HepG2 (cell line): ENCODE results near the gene PPFIA2.

Experiments
- ARNTL ChIP-seq: sonication (generic); formaldehyde crosslinking; IDR thresholded peaks from 2 replicates; pipeline ENCODE4 v1.4.0; 2020; ENCODE audit warnings: mild to moderate bottlenecking, missing genetic modification reagents
- CTCF ChIP-seq: sonication (generic); formaldehyde crosslinking; IDR thresholded peaks from 2 replicates; pipeline ENCODE4 v1.5.0; 2020; ENCODE audit warnings: mild to moderate bottlenecking, missing genetic modification reagents, moderate library complexity
- EZH2 ChIP-seq: conservative IDR thresholded peaks from 2 replicates; pipeline ENCODE4 v1.6.1; 2012; ENCODE audit warnings: mild to moderate bottlenecking, low read depth, low read length, moderate library complexity
- KLF12 ChIP-seq: sonication (generic); formaldehyde crosslinking; IDR thresholded peaks from 2 replicates; pipeline ENCODE4 v1.4.0; 2020; ENCODE audit warnings: missing genetic modification reagents, borderline replicate concordance
- MYNN ChIP-seq: sonication (generic); formaldehyde crosslinking; IDR thresholded peaks from 2 replicates; pipeline ENCODE4 v1.4.0; 2020; ENCODE audit warnings: mild to moderate bottlenecking, low read depth, missing genetic modification reagents
- PHF8 ChIP-seq: sonication (generic); formaldehyde crosslinking; IDR thresholded peaks from 2 replicates; pipeline ENCODE4 v1.5.0; 2020; ENCODE audit warnings: missing genetic modification reagents
- POLR2AphosphoS5 ChIP-seq: IDR thresholded peaks from 2 replicates; pipeline ENCODE4 v1.6.1; 2012; ENCODE audit warnings: low read depth, low read length
- RFX3 ChIP-seq: IDR thresholded peaks from 2 replicates; pipeline ENCODE4 v1.6.1; 2016; ENCODE audit warnings: missing biosample characterization, missing genetic modification reagents
- SNAPC2 ChIP-seq: sonication (generic); formaldehyde crosslinking; IDR thresholded peaks from 2 replicates; pipeline ENCODE4 v1.8.1; 2022; ENCODE audit warnings: mild to moderate bottlenecking, missing genetic modification reagents
- ZBTB38 ChIP-seq: sonication (generic); formaldehyde crosslinking; IDR thresholded peaks from 2 replicates; pipeline ENCODE4 v1.5.1; 2020; ENCODE audit warnings: mild to moderate bottlenecking, missing genetic modification reagents
- ZNF180 ChIP-seq: sonication (generic); formaldehyde crosslinking; IDR thresholded peaks from 2 replicates; pipeline ENCODE4 v1.4.0; 2020; ENCODE audit warnings: low read depth, missing genetic modification reagents, borderline replicate concordance
- ZNF605 ChIP-seq: sonication (generic); formaldehyde crosslinking; IDR thresholded peaks from 2 replicates; pipeline ENCODE4 v1.8.0; 2022; ENCODE audit warnings: mild to moderate bottlenecking, missing genetic modification reagents
- TF ChIP-seq, protein P1 (sequence below): sonication (generic); formaldehyde crosslinking; IDR thresholded peaks from 2 replicates; pipeline ENCODE4 v1.5.0; 2020; ENCODE audit warnings: missing genetic modification reagents
- TF ChIP-seq, protein P2 (sequence below): sonication (generic); formaldehyde crosslinking; IDR thresholded peaks from 2 replicates; pipeline ENCODE4 v1.4.0; 2020; ENCODE audit warnings: missing genetic modification reagents

DNA sequence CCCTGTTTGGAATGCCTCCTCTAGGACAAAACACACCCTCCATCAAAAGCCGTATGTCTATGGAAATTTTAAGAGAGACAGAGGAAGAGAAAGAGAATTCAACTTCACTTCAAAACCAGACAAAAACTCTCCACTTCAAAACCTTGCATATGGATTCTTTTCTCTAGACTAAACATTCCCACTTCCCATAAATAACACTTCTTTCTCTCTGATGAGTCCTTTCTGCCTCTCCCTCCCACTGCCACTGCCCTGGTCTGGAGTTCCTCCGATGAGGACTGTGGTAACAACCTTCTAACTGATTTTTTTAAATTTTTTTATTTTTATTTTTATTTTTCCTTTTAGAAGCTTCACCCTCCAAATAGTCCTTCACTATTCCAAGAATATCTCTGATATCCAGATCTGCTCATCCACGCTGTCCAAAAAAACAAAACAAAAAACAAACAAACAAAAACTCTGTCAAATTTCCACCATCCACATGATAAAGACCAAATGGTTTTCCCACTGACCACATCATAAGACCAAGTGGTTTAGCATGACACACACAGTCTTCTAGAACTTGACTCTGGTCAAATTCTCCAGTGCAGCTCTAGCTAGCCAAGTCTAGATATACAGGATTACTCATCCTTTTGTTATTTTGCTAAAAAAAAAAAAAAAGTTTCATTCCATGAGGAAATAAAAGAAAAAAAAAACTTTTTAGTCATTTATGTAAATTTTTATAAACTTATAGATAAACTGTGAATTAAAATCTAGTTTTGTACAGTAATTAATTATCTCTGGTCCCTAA, 256.0 kb downstream of the PPFIA2 start:
- no peak for TF ChIP-seq ZBTB38 (CRISPR knock-in tag)
- TF ChIP-seq SNAPC2 = no peak
- no peak for TF ChIP-seq ARNTL
- TF ChIP-seq ZNF605 (CRISPR knock-in tag) = no peak
- TF ChIP-seq MYNN = no peak
- no peak for TF ChIP-seq PHF8
- TF ChIP-seq ZNF180 (CRISPR knock-in tag) = no peak
- TF ChIP-seq, protein P1, sequence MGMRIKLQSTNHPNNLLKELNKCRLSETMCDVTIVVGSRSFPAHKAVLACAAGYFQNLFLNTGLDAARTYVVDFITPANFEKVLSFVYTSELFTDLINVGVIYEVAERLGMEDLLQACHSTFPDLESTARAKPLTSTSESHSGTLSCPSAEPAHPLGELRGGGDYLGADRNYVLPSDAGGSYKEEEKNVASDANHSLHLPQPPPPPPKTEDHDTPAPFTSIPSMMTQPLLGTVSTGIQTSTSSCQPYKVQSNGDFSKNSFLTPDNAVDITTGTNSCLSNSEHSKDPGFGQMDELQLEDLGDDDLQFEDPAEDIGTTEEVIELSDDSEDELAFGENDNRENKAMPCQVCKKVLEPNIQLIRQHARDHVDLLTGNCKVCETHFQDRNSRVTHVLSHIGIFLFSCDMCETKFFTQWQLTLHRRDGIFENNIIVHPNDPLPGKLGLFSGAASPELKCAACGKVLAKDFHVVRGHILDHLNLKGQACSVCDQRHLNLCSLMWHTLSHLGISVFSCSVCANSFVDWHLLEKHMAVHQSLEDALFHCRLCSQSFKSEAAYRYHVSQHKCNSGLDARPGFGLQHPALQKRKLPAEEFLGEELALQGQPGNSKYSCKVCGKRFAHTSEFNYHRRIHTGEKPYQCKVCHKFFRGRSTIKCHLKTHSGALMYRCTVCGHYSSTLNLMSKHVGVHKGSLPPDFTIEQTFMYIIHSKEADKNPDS (CRISPR knock-in tag) = no peak
- no peak for TF ChIP-seq KLF12 (CRISPR knock-in tag)
- no peak for TF ChIP-seq EZH2
- no peak for TF ChIP-seq CTCF
- TF ChIP-seq, protein P2, sequence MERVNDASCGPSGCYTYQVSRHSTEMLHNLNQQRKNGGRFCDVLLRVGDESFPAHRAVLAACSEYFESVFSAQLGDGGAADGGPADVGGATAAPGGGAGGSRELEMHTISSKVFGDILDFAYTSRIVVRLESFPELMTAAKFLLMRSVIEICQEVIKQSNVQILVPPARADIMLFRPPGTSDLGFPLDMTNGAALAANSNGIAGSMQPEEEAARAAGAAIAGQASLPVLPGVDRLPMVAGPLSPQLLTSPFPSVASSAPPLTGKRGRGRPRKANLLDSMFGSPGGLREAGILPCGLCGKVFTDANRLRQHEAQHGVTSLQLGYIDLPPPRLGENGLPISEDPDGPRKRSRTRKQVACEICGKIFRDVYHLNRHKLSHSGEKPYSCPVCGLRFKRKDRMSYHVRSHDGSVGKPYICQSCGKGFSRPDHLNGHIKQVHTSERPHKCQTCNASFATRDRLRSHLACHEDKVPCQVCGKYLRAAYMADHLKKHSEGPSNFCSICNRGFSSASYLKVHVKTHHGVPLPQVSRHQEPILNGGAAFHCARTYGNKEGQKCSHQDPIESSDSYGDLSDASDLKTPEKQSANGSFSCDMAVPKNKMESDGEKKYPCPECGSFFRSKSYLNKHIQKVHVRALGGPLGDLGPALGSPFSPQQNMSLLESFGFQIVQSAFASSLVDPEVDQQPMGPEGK (CRISPR knock-in tag) = no peak
- TF ChIP-seq RFX3 (CRISPR knock-in tag) = no peak
- TF ChIP-seq POLR2AphosphoS5 = no peak
